IPS-18a (cell line): ENCODE results near the gene SS18L1.

Experiments
- H3K27ac ChIP-seq: one replicate; pipeline ENCODE4 v1.5.1; 2013; ENCODE audit warnings: low read length
- H3K27me3 ChIP-seq: one replicate; pipeline ENCODE4 v1.6.1; 2013; ENCODE audit warnings: mild to moderate bottlenecking, low read length; ENCODE audit not compliant: control insufficient read depth, insufficient read depth
- H3K36me3 ChIP-seq: one replicate; pipeline ENCODE4 v1.6.1; 2013; ENCODE audit warnings: low read depth, low read length; ENCODE audit not compliant: control insufficient read depth
- H3K4me1 ChIP-seq: one replicate; pipeline ENCODE4 v1.6.1; 2013; ENCODE audit warnings: low read depth, low read length; ENCODE audit not compliant: control insufficient read depth
- H3K4me3 ChIP-seq: one replicate; pipeline ENCODE4 v1.5.1; 2013; ENCODE audit warnings: low read length
- H3K9ac ChIP-seq: one replicate; pipeline ENCODE4 v1.6.1; 2013; ENCODE audit warnings: mild to moderate bottlenecking, low read length, moderate library complexity
- H3K9me3 ChIP-seq: one replicate; pipeline ENCODE4 v1.6.1; 2013; ENCODE audit warnings: low read depth, low read length; ENCODE audit not compliant: control insufficient read depth

SS18L1 gene

DNA sequence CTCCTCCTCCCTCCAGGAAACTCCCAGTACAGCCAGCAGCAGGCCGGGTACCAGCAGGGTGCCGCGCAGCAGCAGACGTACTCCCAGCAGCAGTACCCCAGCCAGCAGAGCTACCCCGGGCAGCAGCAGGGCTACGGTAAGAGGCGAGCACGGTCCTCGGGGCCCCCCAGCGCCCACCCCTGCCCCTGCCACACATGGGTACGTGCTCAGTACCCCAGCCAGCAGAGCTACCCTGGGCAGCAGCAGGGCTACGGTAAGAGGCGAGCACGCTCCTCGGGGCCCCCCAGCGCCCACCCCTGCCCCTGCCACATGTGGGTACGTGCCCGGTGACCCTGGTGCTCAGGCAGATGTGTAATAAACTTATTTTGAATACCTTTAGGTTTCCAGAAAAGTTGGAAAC lies 29.1 kb downstream of the SS18L1 start:
- Histone ChIP-seq H3K9me3 (no peaks in the 10 kb centered on the region), H3K27me3 (no peaks in the 10 kb centered on the region), H3K27ac (no peak overlapping the region), H3K4me3 (no peak overlapping the region), H3K4me1 (no peaks in the 10 kb centered on the region), H3K36me3 (peaks cover 19% of the 10 kb centered on the region), H3K9ac (no peak overlapping the region)

DNA sequence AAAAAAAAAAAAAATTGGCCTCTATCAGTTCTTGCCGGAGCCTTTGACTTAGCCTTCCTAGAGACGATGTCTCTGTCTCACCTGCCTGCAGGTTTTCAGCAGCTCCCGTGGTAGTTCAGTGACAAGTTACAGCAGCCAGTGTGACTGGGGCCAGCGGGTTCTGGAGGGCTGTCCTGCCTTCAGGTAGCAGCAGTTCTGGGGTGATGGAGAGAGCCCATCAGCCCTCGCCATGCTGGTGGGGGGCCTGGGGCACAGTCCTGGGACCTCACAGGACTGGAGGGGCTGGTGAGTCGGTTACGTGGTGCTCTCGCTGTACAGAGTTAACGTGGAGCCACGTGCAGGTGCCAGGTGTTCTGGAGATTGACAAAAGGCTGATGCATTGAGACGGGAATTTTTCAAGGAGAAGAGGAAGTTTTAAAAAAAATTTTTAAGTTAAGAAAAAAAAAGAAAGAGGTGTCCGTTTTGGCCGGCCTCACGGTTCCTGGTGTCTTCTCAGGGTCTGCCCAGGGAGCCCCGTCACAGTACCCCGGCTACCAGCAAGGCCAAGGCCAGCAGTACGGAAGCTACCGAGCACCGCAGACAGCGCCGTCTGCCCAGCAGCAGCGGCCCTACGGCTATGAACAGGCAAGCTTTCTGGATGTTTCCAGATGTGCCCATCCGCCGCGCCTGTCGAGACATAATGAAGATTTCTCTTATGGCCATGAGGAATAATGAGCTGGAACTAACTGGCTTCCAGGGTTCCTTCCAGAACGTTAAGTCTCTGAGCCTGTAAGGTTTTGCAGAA lies 30.6 kb downstream of the SS18L1 start:
- Histone ChIP-seq H3K9me3 (no peaks in the 10 kb centered on the region), H3K4me1 (no peaks in the 10 kb centered on the region), H3K4me3 (no peak overlapping the region), H3K36me3 (peaks cover 19% of the 10 kb centered on the region), H3K27ac (no peak overlapping the region), H3K27me3 (no peaks in the 10 kb centered on the region), H3K9ac (no peak overlapping the region)

DNA sequence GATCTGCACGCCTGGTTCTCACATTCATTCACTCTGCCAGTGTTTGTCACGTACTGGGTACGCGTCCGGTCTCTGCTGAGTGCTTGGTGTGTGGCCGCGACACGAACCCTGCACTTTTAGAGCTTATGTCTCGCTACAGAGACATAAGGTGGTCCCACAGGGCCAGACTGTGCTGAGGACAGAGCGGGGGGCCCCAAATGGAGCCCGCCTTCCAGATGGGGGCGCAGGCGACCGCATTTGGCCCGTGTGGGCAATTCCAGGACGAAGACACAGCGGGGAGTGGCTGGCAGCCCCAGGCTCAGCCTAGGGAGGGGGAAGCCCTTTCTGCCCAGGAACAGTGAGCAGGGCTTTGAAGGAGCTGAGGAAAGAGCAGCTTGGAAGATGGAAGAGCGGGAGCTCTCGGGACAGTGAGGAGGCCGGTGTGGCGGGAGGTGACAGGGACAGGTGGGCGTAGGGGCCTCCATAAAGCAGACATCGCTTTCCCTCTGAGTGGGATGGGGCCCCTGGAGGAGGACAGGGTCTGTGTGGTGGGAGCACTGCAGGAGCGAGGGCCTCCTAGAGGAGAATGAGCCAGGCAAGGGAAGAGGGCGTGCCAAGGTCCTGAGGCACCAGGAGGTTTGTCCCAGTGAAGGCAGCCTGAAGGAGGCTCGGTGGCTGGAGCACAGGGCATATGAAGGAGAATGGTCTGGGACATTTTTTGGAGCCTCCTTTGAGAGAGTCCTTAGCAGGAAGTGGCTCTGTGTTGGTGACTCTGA lies 31.5 kb downstream of the SS18L1 start:
- no peaks in the 10 kb centered on the region for H3K27me3 ChIP-seq
- H3K9ac ChIP-seq, result no peak overlapping the region
- H3K4me3 ChIP-seq, result no peak overlapping the region
- peaks cover 24% of the 10 kb centered on the region for H3K36me3 ChIP-seq
- H3K9me3 ChIP-seq, result no peaks in the 10 kb centered on the region
- H3K27ac ChIP-seq, result no peak overlapping the region
- H3K4me1 ChIP-seq, result no peaks in the 10 kb centered on the region

DNA sequence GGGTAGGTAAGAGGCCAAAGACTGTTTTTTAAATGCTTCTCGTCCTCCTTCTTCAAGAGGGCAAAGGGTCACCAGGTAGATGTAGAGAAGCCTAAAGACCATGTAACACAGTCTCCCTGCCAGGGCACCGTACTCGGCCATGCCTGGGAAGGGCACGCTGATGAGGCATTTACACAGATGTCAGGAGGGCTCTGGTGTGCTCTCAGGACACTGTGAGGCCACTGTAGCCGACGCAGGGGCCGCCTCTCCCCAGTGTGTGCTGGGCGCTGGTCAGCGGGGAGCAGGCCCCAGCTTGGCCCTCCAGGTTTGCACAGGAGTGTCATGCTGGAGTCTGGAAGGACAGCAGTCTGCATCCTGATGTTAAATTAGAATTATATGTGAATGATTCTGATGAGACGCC lies 32.1 kb downstream of the SS18L1 start:
- H3K27ac ChIP-seq, result no peak overlapping the region
- peaks cover 24% of the 10 kb centered on the region for H3K36me3 ChIP-seq
- no peaks in the 10 kb centered on the region for H3K27me3 ChIP-seq
- no peaks in the 10 kb centered on the region for H3K9me3 ChIP-seq
- no peaks in the 10 kb centered on the region for H3K4me1 ChIP-seq
- no peak overlapping the region for H3K4me3 ChIP-seq
- no peak overlapping the region for H3K9ac ChIP-seq

DNA sequence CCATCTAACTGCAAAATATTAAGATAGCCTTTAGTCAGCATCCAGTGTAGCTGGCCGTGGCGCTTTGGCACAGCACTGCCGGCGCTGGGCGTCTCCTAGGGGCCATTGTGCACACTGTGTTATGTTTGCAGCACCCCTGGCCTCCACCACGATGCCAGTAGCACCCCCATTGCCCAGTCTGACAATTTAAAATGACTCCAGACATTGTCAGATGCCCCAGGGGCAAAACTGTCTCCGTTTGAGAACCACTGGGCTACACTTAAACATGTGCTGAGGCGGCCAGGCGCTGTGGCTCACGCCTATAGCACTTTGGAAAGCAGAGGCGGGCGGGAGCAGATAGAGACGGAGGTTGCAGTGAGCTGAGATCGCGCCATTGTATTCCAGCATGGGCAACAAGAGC lies 33.3 kb downstream of the SS18L1 start:
- H3K9ac ChIP-seq, result no peak overlapping the region
- H3K27me3 ChIP-seq, result no peaks in the 10 kb centered on the region
- no peak overlapping the region for H3K4me3 ChIP-seq
- H3K27ac ChIP-seq, result no peak overlapping the region
- peaks cover 27% of the 10 kb centered on the region for H3K36me3 ChIP-seq
- H3K4me1 ChIP-seq, result peaks cover 3% of the 10 kb centered on the region
- H3K9me3 ChIP-seq, result no peaks in the 10 kb centered on the region

DNA sequence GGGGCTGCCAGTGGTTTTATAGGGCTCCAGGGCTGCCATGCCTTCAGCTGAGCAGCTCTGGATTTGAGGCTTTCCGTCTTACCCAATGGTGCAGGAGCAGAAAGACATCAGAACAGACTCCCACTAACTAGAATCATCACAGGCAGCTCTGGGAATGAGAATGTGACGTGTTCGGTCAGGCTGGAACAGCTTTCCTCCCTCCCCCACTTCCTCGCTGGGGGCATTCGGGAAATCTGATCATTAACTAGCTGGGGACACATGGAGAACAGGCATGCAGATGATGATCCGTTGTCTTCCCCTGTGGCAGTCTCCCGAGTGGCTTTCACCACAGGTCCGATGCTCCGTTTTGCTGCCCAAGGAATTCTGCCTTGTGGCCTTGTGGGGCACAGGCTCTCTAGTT lies 33.7 kb downstream of the SS18L1 start:
- H3K27me3 ChIP-seq, result no peaks in the 10 kb centered on the region
- H3K36me3 ChIP-seq, result peaks cover 27% of the 10 kb centered on the region
- H3K9ac ChIP-seq, result no peak overlapping the region
- H3K4me1 ChIP-seq, result peaks cover 7% of the 10 kb centered on the region
- H3K4me3 ChIP-seq, result no peak overlapping the region
- H3K9me3 ChIP-seq, result no peaks in the 10 kb centered on the region
- H3K27ac ChIP-seq, result no peak overlapping the region

DNA sequence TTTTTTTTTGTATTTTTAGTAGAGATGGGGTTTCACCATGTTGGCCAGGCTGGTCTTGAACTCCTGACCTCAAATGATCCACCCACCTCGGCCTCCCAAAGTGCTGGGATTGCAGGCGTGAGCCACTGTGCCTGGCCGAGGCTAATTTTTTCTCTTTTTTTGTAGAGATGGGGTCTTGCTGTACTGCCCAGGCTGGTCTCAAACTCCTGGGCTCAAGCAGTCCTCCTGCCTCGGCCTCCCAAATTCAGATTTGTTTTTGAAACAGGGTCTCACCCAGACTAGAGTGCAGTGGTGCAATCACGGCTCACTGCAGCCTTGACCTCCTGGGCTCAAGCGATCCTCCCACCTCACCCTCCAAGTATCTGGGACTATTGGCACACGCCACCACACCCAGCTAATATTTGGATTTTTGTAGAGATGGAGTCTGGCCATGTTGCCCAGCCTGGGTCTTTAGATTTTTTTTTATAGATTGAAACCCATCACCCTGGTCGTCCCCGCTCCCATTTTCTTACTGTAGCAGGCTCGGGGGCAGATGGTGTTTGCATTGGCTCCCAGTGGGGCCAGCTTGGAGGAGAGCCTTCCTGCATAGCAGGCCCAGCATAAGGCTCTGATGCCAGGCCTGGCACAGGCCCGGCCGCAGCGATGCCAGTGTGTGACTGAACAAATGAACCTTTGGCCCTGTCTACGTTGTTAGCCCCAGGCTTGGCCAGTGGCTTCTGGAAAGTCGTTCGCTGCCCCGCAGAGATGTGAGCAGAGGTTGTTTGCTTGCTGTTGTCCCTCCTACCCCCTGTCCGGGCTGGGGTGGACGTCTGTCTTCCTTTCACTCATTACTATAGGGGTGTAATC lies 35.0 kb downstream of the SS18L1 start:
- no peak overlapping the region for H3K27ac ChIP-seq
- H3K9me3 ChIP-seq, result no peaks in the 10 kb centered on the region
- no peak overlapping the region for H3K9ac ChIP-seq
- H3K4me3 ChIP-seq, result no peak overlapping the region
- no peaks in the 10 kb centered on the region for H3K27me3 ChIP-seq
- H3K4me1 ChIP-seq, result peaks cover 7% of the 10 kb centered on the region
- H3K36me3 ChIP-seq, result peaks cover 23% of the 10 kb centered on the region

DNA sequence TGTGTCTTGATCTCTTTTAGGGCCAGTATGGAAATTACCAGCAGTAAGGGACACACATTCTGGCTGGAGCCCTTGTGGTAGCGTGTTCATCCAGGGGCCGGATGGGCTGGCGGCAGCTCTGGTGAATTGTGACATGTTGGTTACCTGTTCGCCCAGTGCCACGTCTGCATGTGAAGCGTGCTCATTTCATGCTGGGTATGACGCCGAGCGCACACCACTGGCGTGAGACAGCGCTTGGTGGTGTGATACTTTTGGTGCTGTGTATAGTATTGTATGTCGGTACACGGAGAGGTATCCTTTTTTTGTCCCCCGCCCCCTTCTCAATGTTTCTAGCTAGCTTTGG lies 35.6 kb downstream of the SS18L1 start:
- Histone ChIP-seq H3K27me3 (no peaks in the 10 kb centered on the region), H3K4me1 (peaks cover 7% of the 10 kb centered on the region), H3K4me3 (no peak overlapping the region), H3K27ac (no peak overlapping the region), H3K36me3 (peaks cover 23% of the 10 kb centered on the region), H3K9me3 (no peaks in the 10 kb centered on the region), H3K9ac (no peak overlapping the region)

DNA sequence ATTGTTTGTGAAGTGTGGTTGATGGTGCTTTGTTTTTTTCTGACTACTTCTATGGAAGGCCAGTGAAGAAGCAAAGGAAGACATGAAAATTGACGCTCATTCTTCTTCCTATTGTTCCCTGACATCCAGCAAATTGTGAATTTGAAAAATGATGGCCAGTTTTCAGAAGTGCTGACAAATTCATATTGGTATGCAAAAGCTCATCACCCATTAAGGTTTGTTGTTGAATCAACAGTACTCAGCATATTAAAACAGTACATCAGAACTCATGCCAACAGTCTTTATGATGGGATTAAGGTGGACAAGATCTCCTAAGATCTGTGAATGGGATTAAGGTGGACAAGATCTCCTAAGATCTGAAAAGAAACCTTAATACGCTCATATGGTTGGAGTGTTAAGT lies 38.2 kb downstream of the SS18L1 start:
- Histone ChIP-seq H3K9me3 (no peaks in the 10 kb centered on the region), H3K27me3 (no peaks in the 10 kb centered on the region), H3K4me1 (peaks cover 7% of the 10 kb centered on the region), H3K36me3 (peaks cover 11% of the 10 kb centered on the region), H3K9ac (peak overlapping the region; percentile 90), H3K27ac (peak overlapping the region; percentile 76), H3K4me3 (peak overlapping the region; percentile 91)

DNA sequence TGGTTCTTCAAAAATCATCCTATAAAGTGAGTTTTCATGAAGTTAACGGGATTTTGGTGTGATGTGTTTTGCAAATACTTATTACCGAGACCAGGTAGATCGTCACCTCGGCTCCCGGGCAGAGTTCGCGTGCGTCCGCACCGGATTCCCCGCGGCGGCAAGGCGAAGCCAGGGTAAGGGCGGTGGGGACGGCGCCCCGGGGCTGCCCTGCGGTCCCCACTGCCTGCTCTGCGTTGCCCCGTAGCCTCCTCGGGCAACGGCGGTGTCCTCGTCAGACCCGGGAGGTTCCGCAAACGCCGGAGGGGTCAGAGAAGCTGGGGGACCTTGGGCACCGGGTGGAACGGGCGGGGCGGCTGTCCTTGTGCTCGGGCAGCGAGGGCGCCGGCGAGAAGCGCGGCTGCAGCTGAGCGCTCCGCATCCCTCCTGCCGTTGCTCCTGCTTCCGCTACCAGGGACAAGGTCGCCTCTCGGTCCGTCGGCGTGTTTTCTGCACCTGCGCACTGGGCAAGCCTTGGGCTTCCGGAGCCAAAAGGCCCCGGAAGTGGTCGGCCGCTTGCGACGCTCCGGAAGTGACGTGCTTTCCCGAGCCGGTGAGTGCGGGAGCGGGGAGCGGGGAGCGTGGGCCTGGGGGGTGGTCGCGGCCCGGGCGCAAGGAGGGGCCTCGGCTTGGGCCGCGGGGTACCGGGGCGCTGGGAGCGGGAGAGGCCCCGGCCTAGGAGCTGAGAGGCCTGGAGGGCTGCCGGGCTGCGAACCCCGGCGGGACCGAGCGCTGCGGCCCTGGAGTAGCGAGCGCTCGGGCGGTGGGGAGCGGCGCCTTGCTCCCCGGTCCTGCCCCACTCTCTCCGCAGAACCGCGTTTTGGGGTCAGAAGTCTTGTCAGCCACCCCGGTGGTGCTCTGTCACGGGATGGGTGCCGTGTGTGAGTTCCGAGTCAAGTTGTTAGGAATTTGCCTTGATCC lies 39.2 kb downstream of the SS18L1 start, which contains the start of gene MTG2:
TSS of gene MTG2 (plus strand) at position 560 of the 957 bp plus-strand sequence. CDS start 10,393 bp downstream, outside the sequence.
- Histone ChIP-seq H3K27ac (peak within 1 kb of the TSS; percentile 77), H3K4me1 (peaks cover 7% of the 10 kb centered on the region), H3K36me3 (peaks cover 11% of the 10 kb centered on the region), H3K9ac (peak within 1 kb of the TSS; percentile 90), H3K9me3 (no peaks in the 10 kb centered on the region), H3K27me3 (no peaks in the 10 kb centered on the region), H3K4me3 (peak within 1 kb of the TSS; percentile 91)
